Measurements from ENCODE around the gene RSPH9. TPM values are rescaled to one million over a fixed set of nuclear protein-coding genes. Genes with fewer than 3 reads are reported as not detected.
A peak's percentile ranks its signal among the peaks of the same experiment; 100 is the strongest.
"Not testable (repeated sequence)": the region's sequence is repeated elsewhere in the genome, so short reads cannot be mapped to it uniquely, and the experiment has no call there.

The RSPH9 gene
- total RNA-seq, 1 donor from 2014 or later, result 0.34 TPM

DNA sequence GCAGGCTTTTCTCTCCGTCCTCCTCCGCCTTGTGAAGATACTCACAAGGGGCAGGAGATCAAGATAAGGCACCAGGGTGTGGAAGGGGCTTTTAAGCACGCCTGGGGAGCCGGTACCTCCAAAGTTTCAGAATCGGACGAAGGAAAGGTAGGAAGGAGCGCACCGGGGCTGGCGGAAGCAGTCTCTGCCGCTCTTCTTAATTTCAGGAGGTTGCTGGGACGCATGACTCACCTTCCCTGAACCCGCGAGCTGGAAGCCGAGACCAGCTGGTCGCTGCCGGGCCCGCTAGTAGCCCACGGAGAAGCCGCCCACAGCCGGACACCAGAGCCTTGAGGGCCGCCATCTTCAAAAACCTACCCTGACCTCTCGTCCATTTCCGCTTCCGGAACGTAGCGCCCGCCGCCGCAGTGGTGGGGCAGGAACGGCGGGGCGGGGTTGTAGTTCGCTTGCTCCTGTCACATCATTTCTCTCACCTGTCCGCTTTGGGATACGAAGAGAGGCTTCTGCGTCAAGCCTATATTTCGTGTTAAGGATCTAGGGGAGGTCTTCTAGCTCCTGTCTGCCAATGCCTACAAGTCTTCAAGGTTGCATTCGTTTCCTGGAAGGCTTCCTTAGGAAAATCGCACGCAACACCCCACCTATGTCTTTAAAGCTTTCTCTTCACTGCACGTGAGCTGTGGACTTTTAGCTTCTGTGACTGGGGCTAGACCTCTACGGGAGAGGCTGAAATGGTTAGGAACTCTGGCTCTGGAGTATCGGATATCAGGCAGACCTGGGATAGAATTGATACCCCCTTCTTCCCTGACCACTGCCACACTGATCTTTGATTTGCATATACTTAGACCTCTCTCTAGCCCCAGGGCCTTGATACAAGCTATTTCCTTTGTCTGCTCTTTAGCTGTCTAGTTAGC is 42.9 kb downstream of the RSPH9 start, which contains the start of gene MRPS18A:
Gene MRPS18A (minus strand): TSS at position 355 of the 911 bp plus-strand sequence. CDS start 12 bp downstream, at position 343.
- peak; percentile 82 for DNase-seq

DNA sequence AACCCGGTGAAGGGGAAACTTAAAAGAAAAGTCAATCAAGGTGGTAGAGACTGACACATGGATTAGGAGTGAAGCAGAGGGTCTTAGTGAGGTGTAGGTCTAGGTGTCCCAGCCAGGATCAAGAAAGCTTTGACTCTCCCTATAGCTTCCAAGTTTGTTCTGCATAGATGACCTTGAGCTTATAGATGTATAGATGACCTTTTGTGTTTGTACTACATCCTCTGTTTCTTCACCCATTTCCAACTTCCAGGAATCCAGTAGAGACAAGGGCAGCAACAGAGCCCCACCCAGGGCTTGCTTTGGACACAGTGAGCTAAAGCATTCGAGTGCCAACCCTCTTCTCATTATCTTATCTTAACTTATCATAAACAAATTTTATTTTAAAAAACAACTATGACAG is 44.6 kb downstream of the RSPH9 start:
- DNase-seq, result no peak

DNA sequence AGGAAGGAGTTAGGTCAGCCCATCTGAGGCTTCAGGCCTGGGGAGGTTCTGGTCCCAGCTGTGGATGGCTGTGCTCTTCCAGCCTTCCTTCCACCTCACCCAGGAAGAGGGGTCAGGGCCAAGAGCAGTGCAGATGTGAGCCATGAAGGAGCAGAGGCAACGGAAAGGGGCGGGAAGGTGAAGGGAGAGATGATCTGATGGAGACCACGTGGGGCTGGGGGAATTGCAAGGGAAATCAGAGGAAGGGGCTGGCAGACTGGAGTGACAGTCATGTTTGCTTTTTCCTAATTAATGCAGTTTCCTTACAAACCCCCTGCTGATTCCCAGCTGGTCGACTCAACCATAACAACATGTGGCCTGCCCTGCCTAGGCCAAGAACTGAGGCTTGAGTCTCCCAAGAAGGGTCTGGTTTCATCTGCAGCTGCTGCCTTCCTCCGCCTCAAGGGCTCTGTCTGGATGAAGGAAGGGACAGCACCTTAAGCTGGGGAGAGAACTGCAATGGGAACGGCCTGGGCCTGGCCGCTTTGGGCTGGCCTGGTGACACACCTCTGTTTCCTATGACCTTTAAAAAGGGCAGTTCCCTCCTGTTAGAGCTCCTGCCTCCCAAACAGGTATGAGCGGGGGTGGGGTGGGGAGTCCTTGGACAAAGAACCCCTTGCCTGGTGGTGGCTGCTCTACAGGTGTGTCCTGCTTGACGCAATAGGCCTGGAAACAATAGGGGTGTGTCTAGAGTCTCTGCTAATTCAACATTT is 50.6 kb downstream of the RSPH9 start:
- DNase-seq, result no peak

DNA sequence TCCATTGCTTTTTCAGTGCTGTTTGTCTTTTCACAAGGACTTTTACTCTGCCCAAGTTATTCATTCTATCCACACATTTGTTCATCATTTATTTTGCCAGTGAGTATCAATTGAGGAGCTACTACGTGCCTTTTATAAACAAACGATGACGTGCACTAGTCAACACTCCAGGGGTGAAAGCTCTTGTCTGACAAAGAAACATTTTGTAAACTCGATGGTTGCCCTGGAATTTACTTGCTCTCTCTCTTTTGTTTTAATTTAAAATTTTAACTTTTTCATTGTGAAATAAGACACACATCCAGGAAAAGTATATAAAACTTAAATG is 51.1 kb downstream of the RSPH9 start:
- DNase-seq, result no peak

DNA sequence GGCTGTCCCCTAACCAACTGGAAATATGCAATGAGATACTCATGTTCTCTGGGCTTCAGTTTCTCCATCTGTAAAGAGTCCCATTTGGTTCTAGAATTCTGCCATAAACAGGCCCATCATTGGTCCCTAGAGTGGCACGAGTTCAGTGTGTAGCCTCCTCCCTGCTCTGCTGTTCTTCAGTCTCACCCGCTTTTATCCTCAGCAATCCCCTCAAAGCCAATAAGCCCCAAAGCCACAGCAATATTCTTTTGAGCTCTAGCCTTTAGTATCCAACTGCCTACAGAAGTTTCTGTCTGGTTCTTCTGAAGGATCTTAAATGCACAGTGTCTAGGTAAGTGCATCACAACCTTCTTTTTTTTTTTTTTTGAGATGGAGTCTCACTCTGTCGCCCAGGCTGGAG is 52.6 kb downstream of the RSPH9 start:
- no peak for DNase-seq

DNA sequence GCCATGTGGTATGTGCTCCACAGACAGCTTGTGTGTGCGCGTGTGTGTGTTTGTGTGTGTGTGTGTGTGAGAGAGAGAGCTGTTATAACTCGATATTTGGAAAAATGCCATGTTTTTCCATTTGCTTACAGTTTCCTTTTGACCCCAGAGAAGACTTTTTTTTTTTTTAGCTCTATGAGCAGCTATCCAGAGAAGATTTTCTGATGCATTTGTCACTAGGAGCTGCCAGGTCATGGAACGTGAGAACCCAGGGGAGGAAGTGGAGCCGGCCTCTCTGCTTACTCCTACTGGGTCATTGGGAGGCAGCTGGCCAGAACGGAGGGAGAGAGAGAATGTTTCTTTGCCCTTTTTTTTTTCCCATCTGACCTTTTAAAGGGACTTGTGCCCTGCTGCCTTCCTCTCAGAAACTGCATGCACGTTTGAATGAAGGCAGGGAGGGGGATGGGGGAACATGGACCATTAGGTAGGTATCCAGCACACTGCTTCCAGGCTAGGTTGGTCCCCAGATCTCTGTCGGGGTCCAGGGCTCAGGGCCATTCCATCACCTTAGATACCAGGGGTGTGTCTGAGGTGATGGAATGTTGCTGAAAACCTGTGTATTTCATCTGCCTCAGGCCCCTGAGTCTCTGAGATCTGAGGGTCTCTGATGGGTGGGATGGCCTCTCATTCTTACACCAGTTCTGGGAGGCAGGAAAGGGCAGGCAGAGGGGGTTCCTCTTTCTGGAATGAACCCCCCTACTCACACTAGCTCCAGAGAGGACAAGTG is 53.9 kb downstream of the RSPH9 start:
- DNase-seq, result peak; percentile 82

DNA sequence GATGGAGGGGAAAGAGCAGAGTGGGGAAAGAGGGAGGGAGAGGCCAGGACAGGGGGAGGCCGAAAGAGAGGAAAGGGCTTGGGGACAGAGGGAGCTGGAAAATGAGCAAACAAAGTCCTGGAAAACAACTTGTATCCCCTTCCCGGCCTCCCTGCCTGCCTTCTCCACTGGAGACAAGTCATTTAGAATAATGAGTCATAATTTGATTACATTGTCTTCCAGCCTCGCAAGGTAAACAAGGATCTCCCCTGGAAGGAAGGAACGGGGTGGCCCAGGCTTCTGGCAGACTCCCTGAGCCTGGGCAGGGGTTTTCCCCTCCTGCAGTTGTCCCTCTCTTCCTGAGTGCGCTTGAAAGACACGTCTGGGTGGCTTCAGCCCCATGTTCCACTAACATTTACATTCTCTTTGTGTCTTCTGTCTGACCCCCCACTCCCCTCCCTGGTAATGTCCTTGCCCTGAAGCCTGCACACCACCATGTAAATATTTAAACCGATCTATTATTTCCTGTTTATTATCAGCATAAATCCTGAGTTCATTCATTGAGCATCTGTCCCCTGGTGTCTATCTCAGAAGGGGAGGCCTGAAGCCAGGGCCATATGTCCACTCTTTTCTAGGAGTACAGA is 54.8 kb downstream of the RSPH9 start:
- peak; percentile 74 for DNase-seq

DNA sequence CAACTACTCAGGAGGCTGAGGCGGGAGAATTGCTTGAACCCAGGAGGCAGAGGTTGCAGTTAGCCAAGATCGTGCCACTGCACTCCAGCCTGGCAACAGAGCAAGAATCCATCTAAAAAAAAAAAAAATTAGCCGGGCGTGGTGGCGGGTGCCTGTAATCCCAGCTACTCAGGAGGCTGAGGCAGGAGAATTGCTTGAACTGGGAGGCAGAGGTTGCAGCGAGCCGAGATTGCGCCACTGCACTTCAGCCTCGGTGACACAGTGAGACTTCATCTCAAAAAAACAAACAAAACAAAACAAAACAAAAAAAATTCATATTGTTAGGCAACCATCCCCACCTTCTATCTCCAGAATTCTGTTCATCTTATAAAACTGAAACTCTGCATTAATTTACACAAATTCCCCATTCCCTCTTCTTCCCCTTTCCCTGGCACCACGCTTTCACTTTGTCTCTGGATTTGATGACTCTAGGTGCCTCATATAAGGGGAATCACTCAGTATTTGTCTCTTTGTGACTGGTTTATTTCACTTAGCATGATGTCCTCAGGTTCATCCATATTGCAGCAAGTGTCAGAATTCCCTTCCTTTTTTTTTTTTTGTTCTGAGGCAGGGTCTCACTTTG is 56.2 kb downstream of the RSPH9 start:
- DNase-seq, result not testable (repeated sequence)

DNA sequence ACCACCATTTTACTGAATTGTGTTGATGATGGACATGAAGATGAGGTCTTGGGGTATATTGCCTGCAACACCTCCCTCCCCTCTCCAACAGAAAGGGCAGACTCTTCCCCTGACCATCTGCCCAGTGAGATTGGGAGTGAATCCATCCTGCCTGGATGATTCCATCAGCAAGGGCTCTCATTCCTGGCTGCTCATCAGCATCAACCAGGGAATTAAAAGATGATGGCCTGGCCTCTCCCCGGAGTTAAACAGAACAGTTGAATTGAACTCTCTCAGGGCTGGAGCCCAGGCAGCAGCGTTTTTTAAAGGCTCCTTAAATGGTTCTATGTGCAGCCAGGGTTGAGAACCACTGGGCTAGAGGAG is 57.3 kb downstream of the RSPH9 start:
- DNase-seq, result no peak

DNA sequence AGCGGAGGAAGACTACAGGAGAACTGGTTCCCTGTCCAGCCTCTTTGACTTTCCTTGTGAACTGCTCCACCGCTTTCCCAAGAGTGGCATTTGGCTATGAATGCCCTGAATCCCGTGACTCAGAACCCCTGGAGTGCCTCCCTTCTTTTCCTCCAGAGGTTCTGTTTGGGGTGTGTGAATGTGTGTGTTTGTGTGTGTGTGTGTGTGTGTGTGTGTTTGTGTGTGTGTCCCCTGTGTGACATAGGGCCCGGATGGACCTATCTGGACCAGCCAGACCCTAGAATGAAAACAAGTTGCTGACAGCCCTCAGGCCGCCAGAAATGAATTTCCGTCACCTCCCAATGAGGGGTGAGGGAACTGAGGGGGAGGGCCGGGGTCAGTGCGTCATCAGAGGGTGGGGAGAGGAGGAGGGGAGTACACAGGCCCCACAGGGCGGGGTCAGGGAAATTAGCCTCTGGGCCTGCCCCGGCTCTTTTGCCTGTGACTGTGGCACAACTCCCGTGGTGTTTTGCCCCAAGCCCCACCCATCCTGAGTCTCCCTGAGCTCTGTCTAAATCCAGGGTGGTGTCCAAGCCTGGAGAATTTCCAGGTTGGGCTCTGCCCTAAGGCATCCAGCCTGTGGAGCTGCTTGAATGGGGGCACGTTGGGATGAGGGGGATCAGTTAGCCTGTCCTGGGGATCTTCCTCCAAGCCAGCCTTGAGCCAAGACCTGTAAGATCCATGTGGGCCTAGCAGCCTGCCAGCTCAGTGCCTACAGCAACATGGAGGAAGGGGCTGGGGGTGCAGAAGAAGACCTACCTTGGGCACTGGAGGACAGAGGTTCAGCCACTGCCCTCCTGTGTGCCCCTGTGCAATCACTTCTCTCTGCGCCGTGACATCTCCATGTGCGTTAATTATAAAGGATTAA is 58.0 kb downstream of the RSPH9 start:
- DNase-seq, result peak; percentile 95

DNA sequence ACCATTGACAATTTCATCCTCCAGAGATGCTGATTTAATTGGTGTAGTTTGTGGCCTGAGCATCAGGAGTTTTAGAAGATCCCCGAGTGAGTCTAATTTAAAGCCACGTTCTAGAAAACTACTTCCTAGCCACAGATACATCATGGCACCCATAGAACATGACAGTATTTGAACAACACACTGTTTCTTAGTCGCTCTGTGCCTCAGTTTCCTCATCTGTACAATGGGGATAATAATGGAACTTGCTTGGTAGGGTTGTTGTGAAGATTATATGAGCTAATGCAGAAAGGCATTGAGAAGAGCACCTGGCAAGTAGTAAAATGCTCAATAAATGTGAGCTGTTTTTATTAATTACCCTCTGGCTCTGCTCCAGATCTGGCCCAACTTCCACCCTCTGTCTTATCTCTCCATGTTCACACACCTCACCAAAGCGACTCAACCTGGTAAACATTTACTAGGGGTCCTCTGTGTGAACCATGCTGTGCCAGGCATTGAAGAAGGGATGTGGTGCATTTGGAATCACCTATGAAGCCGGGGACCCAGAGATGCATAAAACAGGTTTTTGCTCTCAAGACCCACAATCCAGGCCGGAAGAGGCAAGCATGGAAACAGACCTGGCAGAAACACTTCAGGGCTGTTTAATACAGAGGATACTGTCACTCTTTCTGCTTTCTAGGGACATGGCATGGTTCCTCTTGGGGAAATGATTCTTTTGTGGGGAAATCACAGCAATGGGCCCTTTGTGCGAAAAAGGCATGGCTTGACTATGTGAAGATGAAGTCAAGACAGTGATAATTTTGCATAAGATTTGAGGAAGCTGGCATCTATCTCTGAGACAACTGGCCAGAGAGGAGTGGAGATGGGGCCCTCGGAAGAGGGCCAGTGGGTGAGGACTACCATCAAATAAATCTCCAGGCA is 58.9 kb downstream of the RSPH9 start:
- no peak for DNase-seq

DNA sequence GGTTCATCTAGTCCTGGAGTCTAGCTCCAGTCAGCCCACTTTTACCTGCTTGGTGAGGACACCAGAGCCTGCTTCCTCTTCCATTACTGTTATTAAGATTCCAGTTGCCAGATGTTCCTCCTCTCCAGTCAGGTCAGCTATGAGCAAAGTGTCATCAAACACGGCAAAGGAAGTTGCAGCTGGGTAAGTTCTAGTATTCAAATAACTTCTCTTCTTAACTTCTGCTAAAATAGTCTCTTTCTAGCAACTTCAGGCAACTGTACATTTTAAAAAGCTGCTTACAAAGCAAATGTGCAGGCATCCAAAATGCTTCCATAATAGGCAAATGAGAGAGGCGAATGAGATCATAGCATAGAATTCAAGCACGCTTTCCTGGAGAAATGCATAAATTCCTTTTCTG is 61.2 kb downstream of the RSPH9 start:
- peak; percentile 48 for DNase-seq

DNA sequence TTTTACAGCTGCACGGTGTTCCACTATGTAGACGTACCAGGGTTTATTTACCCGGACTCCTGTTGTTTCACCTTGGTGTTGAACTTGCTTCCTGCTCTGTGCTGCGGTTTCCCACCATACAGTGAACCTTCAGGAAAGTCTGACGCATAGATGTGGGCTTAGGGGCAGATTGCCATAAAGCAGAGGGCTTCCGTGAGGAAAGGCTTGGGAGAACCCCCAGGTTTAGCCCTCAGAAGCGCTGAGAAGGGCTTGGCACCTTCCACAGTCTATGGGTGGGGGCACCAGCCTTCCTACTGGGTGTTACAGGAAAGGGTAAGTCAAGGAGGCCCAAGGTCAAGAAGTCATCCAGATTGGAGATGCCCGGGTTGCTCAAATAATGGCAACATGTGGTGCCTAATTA is 62.0 kb downstream of the RSPH9 start:
- peak; percentile 98 for DNase-seq

DNA sequence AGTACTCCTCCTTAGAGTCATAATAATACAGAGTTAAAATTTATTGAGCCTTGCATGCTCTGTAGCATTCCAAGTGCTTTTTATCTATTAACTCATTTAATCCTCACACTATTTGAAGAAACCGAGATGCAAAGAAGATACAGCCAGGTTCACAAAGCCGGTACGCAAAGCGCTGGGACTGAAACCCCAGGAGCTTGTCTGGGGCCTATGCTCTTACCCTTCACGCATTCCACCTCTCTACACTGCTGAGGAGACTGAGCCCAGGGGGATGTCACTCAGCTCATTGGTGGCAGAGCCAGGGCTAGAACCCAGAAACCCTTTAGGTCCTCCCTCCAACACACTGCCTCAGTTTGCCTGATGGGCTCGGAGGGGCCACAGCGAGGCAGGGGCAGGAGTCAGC is 62.4 kb downstream of the RSPH9 start:
- no peak for DNase-seq

DNA sequence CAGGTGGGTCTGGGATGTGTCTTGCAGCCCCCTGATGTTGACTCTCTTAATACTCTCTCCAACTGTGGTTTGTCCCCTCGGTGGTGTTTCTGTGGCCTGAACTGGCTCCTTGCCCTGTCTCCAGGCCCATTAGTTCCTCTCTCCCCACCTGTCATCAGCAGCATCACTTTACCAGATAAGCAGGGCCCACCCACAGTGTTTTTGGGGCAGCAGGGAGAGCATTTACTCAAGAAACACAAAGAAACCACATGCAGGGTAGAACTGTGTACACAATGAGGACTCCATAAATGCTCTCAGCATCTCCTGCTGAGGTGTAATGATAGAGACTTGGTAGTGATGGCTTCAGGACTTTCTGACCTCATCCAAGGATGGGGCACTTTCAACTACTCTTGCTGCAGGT is 62.9 kb downstream of the RSPH9 start:
- no peak for DNase-seq

DNA sequence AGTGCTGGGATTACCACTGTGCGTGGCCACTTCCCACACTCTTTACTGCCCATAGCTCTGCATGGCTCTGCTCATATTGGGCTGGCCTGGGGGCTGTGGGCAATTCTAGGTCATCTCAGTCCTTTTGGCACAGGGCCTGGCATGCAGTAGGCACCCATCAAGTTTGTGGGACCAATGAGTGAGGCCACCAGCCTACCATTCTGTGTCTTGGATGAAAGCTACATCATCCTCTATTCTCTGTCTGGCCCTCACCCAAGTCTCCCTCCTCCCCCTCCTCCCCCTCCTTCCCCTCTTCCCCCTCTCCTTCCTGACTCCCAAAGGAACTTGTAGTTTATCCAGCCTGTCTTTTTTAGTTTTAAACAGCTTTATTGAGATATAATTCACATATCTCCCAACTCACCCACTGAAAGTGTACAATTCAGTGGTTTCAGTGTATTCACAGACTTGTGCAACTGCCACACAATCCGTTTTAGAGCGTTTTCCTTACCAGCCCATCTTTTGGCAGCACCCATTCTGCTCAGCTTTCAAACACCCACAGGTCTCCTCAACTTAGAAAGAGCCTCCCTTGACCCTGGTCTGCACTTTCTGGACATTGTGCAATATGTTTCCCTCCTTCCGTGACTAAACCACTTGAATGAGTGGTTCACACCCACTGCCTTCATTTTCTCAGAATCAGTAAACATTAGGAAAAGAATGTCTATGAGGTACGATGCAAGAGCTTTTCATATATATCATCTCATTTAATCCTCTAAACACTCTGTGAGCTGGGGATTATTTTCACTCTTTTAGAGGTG is 64.2 kb downstream of the RSPH9 start:
- peak; percentile 39 for DNase-seq

DNA sequence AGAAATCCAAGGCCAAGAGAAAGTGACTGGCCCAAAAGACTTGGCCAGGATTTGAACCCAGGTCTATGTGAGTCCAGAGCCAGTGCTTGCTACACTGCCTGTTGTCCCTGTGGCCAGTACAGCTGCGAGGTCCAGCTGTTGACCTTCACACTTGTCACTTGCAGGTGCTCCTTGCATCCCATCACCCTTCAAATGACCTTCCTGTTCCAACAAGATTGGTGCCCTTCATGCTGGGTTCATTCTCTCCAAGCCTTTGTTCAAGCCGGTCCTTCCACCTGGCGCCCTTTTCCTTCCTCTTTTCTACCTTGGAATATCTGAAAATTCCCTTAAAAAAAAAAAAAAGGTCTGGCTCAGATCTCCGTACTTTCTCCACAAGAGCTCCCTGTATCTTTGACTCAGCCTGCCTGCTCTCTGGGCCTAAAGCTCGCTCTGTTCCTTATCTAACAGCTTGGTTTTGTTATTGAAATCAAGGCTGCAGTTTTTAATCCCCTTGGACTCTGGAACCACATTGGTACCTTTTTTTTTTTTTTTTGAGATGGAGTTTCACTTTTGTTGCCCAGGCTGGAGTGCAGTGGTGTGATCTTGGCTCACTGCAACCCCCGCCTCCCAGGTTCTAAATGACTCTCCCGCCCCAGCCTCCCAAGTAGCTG is 64.9 kb downstream of the RSPH9 start:
- no peak for DNase-seq

DNA sequence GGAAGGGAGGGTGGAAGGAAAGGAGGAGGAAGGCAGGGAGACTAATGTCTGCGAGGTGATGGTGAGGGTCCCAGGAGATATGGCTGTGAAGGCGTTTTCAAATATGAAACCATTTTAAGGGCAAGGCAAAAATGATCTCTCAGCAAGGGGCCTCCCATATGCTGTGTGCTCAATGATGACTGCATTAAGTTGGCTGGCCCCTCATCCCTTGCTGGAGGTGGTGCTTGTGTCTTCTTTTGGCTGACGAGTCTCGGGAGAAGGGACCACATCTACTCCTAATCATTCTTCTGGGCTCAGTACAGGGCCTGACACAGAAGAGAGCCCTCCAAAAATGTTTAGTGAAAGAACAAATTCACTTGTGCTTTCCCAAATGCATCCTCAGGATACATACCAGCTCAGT is 65.7 kb downstream of the RSPH9 start:
- no peak for DNase-seq

DNA sequence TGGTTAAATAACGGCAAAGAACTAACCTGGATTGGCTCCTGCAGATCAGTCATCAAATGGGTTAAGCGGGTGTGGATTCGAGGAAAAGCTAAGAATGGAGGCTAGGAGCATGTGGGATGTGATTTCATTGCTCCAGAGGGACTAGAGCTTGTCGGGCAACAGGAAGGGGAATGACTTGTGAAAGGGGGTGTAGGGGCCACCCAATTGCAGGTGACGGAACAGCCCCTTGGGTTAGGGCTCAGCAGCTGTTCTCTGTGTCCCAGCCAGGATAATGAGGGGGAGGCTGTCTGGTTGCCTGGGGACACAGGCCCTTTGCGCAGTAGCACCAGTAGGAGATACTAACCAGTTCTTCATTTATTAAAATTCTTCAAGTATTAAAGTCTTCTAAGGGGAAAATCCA is 67.7 kb downstream of the RSPH9 start:
- DNase-seq, result no peak

Measured in dermis blood vessel endothelial cell (primary cell).